Measurements from ENCODE around the gene ATP2B2. TPM values are rescaled to one million over a fixed set of nuclear protein-coding genes. Genes with fewer than 3 reads are reported as not detected.
A peak's percentile ranks its signal among the peaks of the same experiment; 100 is the strongest.

The ATP2B2 gene
- total and polyA plus RNA-seq, 12 donors: 0.37 to 3.0 (median 1.6) TPM

- no peak overlapping the region for H3K27ac ChIP-seq
- TF ChIP-seq POLR2A (IDR thresholded peaks at IDR 0.05): no peak
- TF ChIP-seq CTCF (IDR thresholded peaks at IDR 0.05): no peak
- intact Hi-C loops (cut with DNase I): no loop called here
- H3K4me1 ChIP-seq (replicated peaks in 1 of 2): no peaks in the 10 kb centered on the region
- H3K27me3 ChIP-seq: peaks cover 2% of the 10 kb centered on the region
- no peak overlapping the region for H3K4me3 ChIP-seq
- no peaks in the 10 kb centered on the region for H3K9me3 ChIP-seq (replicated peaks in 1 of 3)
- WGBS, 4 donors: 78 to 88% (median 83%) methylated on average over 5 to 6 of the region's 6 CpGs
- no peaks in the 10 kb centered on the region for H3K36me3 ChIP-seq (replicated peaks in 1 of 2)
- no peak for DNase-seq
Measured at GRCh38 chr3:10510743-10511432, 5.5 kb upstream of the ATP2B2 start.

- no peak for DNase-seq
- no peak overlapping the region for H3K27ac ChIP-seq
- intact Hi-C loops (cut with DNase I): no loop called here
- TF ChIP-seq POLR2A (IDR thresholded peaks at IDR 0.05): no peak
- TF ChIP-seq CTCF (IDR thresholded peaks at IDR 0.05): no peak
- no peaks in the 10 kb centered on the region for H3K36me3 ChIP-seq (replicated peaks in 1 of 2)
- no peak overlapping the region for H3K4me3 ChIP-seq
- H3K9me3 ChIP-seq (replicated peaks in 1 of 3): no peaks in the 10 kb centered on the region
- 78 to 85% (median 80%) methylated on average over 9 to 10 of the region's 10 CpGs for WGBS, 4 donors
- peaks cover 4% of the 10 kb centered on the region for H3K27me3 ChIP-seq
- H3K4me1 ChIP-seq (replicated peaks in 1 of 2): no peaks in the 10 kb centered on the region
Measured at GRCh38 chr3:10510086-10510742, 4.8 kb upstream of the ATP2B2 start.

- Histone ChIP-seq H3K36me3 (replicated peaks in 1 of 2) (no peaks in the 10 kb centered on the region), H3K4me1 (replicated peaks in 1 of 2) (no peaks in the 10 kb centered on the region), H3K27me3 (peaks cover 4% of the 10 kb centered on the region), H3K9me3 (replicated peaks in 1 of 3) (no peaks in the 10 kb centered on the region), H3K27ac (no peak overlapping the region), H3K4me3 (no peak overlapping the region)
- intact Hi-C loops (cut with DNase I): no loop called here
- no peak for DNase-seq
- TF ChIP-seq POLR2A (IDR thresholded peaks at IDR 0.05): no peak
- TF ChIP-seq CTCF (IDR thresholded peaks at IDR 0.05): no peak
- WGBS, 4 donors: 88 to 94% (median 92%) methylated on average over 7 of the region's 7 CpGs
Measured at GRCh38 chr3:10509325-10509724, 3.9 kb upstream of the ATP2B2 start.

GRCh38 chr3:10508619-10509260 is 3.4 kb upstream of the ATP2B2 start:
- peaks cover 4% of the 10 kb centered on the region for H3K27me3 ChIP-seq
- H3K27ac ChIP-seq: no peak overlapping the region
- H3K36me3 ChIP-seq (replicated peaks in 1 of 2): no peaks in the 10 kb centered on the region
- TF ChIP-seq POLR2A (IDR thresholded peaks at IDR 0.05) (no peak), CTCF (IDR thresholded peaks at IDR 0.05) (no peak)
- no peaks in the 10 kb centered on the region for H3K9me3 ChIP-seq (replicated peaks in 1 of 3)
- WGBS, 4 donors: 47 to 72% (median 67%) methylated on average over 4 to 6 of the region's 6 CpGs
- no peaks in the 10 kb centered on the region for H3K4me1 ChIP-seq (replicated peaks in 1 of 2)
- no peak overlapping the region for H3K4me3 ChIP-seq
- peak in 1 of 7 donors; percentile 53 for DNase-seq
- intact Hi-C loops (cut with DNase I): no loop called here
